Endothelial cell of hepatic sinusoid (primary cell): ENCODE results near the gene ICAM3.

ENCODE experiments used
- in situ Hi-C: cut with HindIII; loops from 2 replicates; pipeline ENCODE4 v1.10.0; 2017; ENCODE audit warnings: low sequenced_read_pairs

ICAM3 gene

GRCh38 chr19:10292206-10292788 lies 47.1 kb downstream of the ICAM3 start:
- in situ Hi-C loops, result no loop called here

DNA sequence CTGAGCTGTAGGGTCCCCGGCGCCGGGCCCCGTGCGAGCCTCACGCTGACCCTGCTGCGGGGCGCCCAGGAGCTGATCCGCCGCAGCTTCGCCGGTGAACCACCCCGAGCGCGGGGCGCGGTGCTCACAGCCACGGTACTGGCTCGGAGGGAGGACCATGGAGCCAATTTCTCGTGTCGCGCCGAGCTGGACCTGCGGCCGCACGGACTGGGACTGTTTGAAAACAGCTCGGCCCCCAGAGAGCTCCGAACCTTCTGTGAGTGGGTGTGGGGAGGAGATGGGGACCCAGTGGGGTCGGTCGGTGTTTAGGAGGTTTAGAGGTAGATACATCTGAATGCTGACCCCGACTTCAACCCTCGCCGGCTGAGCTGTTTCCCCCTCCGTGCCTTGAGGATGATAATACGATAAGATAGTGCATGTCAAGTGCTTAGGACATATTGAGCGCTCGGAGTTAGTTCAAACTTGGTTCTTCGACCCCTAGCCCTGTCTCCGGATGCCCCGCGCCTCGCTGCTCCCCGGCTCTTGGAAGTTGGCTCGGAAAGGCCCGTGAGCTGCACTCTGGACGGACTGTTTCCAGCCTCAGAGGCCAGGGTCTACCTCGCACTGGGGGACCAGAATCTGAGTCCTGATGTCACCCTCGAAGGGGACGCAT lies 47.7 kb downstream of the ICAM3 start:
- in situ Hi-C loops, result no loop called here

DNA sequence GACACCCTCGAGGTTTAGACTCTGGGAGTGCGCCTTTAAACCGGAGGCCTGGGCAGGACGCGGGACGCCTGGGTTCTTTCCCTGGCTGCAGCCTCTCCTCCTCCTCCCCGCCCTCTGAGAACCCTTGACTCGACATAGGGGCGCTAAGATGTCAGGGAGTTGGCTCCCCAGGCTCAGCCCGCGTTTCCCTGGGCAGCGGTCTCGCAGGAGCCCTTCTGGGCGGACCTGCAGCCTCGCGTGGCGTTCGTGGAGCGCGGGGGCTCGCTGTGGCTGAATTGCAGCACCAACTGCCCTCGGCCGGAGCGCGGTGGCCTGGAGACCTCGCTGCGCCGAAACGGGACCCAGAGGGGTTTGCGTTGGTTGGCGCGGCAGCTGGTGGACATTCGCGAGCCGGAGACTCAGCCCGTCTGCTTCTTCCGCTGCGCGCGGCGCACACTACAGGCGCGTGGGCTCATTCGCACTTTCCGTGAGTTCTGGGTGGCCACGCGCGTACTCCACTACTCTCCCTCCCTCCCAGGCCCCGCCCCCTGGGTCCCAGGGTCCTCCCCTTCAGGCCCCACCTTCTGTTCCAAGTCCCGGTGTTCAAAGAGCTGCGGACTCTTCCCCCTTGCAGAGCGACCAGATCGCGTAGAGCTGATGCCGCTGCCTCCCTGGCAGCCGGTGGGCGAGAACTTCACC lies 48.4 kb downstream of the ICAM3 start:
- in situ Hi-C loops, result no loop called here

DNA sequence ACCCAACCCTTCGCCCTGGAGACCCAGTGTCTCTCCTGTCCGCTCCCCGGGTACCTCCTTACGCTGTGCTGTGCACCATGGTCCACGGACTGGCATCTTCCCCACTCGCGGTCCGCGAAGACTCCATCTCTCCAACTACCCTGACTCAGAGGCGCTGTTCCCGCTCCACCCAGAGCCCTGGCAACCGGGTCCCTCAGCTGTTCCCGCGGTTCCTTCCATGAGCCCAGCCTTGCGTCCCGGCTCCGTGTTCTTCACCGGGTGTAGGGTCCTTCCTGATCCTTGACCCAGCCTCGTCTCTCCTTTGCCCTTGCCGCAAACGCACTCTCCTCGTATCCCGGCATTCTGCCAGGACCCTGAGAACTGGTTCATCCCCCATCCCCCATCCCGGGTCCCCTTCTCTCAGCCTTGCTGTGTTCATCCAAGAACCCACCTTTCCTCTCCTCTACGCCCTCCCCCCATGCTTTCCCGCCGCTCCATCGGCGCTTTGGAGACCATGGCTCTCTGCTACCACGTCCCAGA lies 49.0 kb downstream of the ICAM3 start:
- in situ Hi-C loops, result no loop called here

GRCh38 chr19:10289836-10290356 lies 49.5 kb downstream of the ICAM3 start, which contains the start of gene ICAM5:
Gene ICAM5, plus strand, starts transcription at chr19:10289952. Its CDS starts 92 bp downstream, at chr19:10290044.
- in situ Hi-C loops, result loop anchor here (5.0 kb wide), 2 partner anchors 67 to 112 kb away; partner anchors contain the start of gene CDC37

DNA sequence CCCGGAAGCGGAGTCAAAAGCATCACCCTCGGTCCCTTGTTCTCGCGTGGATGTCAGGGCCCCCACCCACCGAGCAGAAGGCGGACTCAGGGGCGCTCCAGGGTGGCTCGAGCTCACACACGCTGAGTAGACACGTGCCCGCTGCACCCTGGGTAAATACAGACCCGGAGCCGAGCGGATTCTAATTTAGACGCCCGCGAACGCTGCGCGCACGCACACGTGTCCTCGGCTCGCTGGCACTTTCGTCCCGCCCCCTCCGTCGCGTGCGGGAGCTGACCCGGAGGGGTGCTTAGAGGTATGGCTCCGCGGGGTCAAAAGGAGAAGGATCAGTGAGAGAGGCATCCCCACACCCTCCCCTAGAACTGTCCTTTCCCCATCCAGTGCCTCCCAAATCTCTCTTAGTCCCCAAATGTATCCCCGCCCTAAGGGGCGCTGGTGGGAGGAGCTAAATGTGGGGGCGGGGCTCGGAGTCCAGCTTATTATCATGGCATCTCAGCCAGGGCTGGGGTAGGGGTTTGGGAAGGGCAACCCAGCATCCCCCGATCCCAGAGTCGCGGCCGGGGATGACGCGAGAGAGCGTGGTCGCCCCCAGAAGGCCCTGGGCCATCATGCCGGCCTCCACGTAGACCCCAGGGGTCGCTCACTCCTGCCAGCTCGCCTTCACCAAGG lies 50.1 kb downstream of the ICAM3 start:
- in situ Hi-C loops, result loop anchor here (5.0 kb wide), 2 partner anchors 68 to 113 kb away; partner anchors contain the start of gene CDC37

DNA sequence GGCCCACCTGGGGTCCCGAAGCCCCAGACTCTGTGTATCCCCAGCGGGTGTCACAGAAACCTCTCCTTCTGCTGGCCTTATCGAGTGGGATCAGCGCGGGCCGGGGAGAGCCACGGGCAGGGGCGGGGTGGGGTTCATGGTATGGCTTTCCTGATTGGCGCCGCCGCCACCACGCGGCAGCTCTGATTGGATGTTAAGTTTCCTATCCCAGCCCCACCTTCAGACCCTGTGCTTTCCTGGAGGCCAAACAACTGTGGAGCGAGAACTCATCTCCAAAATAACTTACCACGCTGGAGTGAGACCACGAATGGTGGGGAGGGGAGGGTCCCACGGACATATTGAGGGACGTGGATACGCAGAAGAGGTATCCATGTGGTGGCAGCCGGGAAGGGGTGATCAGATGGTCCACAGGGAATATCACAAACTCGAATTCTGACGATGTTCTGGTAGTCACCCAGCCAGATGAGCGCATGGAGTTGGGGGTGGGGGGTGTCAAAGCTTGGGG lies 50.7 kb downstream of the ICAM3 start:
- in situ Hi-C loops, result loop anchor here (5.0 kb wide), 2 partner anchors 69 to 114 kb away; partner anchors contain the start of gene CDC37

- in situ Hi-C loops, result loop anchor here (5.0 kb wide), 2 partner anchors 70 to 115 kb away; partner anchors contain the start of gene CDC37
Observed at GRCh38 chr19:10286803-10287737, 52.4 kb downstream of the ICAM3 start, which contains the start of gene ICAM4. Gene ICAM4, plus strand, starts transcription at chr19:10286955. Its CDS starts 58 bp downstream, at chr19:10287013.

GRCh38 chr19:10285393-10285792 lies 54.0 kb downstream of the ICAM3 start:
- in situ Hi-C loops, result loop anchor here (5.0 kb wide), 2 partner anchors 72 to 117 kb away; partner anchors contain the start of gene CDC37

GRCh38 chr19:10284960-10285278 lies 54.5 kb downstream of the ICAM3 start:
- in situ Hi-C loops, result loop anchor here (5.0 kb wide), 2 partner anchors 72 to 117 kb away; partner anchors contain the start of gene CDC37

DNA sequence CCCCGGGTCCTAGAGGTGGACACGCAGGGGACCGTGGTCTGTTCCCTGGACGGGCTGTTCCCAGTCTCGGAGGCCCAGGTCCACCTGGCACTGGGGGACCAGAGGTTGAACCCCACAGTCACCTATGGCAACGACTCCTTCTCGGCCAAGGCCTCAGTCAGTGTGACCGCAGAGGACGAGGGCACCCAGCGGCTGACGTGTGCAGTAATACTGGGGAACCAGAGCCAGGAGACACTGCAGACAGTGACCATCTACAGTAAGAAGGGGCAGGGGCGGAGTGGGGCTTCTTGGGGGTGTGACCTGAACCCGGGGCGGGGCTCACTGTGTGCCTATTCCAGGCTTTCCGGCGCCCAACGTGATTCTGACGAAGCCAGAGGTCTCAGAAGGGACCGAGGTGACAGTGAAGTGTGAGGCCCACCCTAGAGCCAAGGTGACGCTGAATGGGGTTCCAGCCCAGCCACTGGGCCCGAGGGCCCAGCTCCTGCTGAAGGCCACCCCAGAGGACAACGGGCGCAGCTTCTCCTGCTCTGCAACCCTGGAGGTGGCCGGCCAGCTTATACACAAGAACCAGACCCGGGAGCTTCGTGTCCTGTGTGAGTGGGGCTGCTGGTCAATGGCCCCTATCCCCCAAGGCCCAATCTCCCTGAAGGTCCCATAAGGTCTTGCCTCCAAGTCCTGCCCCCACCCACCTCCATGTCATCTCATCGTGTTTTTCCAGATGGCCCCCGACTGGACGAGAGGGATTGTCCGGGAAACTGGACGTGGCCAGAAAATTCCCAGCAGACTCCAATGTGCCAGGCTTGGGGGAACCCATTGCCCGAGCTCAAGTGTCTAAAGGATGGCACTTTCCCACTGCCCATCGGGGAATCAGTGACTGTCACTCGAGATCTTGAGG lies 55.1 kb downstream of the ICAM3 start:
- in situ Hi-C loops, result no loop called here
